ENCODE data around the gene PFKM.

PFKM gene

DNA sequence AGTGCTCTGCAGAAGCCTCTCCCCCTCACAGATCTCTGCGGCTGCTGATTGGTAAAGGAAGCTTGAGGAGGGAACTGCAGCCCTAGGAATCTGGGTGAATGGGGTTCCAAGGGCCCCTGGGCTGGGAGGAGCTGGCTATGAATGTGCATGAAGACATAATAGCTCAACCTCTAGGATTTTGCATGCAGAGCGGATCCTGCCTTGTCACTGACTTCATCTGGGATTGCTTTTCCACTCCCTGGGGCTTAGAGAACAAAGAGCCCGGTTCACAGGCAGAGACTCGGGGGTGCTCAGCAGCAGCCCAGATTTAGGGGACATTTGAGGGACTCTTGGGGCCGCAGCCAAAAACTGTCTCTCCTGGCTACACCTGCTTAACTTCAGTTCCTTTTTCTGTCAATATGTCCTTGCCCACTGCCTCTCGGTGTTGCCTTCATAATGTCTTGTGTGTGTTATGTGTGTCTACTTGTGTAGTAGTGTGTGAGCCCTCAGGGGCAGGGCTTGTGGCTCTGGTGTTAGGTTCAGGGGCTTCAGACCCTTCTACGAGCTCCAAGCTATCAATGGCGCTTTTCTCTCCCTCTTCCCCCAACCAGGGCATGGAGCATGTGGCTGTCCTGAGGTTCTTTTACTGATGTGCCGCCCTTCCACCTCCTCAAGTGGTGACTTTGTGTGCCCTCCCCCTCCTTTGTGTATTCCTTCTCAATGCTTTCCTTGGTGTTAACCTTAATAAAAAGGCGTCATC, 66.2 kb downstream of the PFKM start:
- peak; percentile 4 for DNase-seq (ENCODE audit: low read depth, low spot score)

DNA sequence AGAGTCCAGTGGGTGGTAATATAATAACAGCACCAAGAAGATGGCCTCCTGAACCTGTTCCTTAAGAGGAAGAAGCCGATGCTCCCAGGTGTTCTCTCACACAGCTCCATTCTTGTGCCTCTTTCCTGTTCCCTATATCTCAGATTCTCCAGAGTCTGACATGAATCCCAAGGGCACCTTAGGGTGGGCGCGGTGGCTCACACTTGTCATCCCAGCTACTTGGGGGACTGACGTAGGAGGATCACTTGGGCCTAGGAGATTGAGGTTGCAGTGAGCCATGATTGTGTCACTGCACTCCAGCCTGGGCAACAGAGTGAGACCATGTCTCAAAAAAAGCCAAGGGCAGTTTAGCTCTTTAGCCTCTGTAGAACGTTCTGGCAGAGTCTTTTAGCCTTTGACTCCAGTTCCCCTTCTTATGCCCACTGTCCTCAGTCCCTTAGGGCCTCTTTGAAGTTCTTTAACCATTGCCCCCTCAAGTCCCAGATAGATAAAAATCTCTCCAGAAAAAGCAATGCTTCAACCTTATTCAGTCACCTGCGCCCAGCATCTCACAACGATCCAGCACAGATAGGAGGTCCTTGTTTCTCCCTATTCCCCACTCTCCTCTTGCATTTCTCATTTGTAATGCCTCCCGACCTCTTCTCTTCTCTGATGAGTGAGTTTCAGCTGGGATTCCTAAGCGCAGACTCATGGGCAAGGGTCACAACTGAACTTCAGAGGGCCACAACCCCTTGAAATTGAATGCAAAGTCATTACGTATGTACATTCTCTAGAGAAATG, 68.9 kb downstream of the PFKM start:
- DNase-seq (ENCODE audit: low read depth, low spot score), result no peak

DNA sequence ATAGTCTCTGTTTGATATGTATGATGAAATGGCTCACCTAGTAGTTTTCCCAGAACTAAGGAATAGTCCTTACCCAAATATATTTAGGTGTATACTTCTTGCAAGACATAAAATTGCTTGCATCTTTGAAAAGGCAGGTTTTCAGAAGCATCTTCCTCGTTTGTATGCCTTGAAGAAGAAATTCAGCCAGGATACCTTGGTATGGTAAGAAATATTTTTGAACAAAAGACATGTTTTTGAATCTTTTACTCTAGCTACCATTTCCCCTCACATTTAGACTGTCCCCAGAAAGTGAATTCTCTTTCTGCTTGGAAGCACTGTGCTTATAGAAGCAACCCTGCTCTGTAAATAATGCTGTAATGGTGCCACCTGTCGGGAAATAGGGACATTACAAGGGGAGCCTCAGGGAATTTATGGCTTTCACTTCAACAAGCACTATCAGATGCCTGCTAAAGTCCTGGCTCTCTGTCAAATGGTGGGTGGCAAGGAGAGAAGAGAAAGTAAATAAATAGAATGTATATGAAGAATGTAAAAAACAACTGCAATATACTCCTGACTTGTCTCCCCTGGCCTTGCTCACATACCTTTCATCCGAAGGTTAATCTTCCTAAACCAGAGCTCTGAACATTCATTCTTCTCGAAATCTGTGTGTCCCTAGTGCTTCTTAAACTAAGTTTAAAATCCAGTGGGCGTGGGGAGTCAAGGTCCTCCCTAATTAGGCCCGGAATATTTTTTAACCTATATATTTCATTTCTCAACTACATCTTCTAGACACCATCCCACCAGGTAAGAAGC, 70.4 kb downstream of the PFKM start:
- peak; percentile 82 for DNase-seq (ENCODE audit: low read depth, low spot score)

DNA sequence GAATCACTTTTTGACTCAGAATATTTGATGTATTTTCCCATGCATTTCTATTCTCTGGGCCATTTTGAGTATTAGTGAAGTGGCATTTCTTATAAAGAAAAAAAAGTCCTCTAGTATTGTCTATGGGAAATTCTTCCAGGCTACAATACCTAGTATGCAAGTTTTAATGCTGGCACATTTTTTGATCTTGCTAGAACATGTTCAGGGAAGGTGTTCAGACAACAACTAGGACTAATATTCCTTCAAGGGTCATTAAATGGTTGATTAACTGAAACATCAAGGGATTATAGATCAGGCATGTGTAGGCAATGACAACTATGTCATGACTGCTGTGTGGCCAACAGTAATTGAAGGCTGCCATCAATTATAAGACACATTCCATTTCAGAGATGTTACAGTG, 71.9 kb downstream of the PFKM start:
- no peak for DNase-seq (ENCODE audit: low read depth, low spot score)

DNA sequence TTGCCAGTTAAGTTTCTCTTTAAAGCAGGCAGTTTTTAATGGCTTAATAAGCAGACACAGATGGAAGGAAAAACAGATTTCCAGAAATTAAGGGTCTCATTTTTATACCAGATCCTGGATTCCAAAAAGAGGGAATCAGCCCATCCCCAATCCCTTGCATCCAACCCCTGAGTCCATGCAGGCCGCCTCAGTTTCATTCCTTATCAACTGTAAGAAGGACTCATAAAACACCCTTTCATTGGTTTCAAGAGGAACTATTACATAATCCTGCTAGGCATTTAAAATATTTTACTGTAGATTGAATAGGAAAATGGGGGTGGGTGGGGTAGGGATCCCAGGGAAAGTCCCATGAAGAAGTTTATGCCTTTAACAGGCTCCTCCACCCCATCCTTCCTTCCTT, 73.7 kb downstream of the PFKM start:
- DNase-seq (ENCODE audit: low read depth, low spot score), result no peak

DNA sequence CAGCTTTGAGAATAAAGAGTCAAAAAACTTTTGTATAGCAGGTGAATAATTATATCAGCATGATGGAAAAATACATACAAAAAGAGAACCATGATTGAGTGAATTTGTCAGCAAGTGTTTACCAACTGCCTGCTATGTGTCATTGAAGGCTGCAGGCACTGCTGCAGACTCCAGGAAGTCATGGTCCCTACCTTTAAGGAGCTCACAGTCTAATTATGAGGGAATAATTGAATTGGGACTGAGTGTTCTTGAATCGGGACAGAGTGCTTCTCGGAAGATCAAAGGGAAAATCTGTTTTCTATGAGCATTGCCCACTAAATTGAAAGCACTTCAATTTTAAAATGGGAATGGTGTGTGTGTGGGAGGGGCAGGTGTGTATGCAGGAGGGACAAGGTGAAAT, 74.5 kb downstream of the PFKM start:
- no peak for DNase-seq (ENCODE audit: low read depth, low spot score)

DNA sequence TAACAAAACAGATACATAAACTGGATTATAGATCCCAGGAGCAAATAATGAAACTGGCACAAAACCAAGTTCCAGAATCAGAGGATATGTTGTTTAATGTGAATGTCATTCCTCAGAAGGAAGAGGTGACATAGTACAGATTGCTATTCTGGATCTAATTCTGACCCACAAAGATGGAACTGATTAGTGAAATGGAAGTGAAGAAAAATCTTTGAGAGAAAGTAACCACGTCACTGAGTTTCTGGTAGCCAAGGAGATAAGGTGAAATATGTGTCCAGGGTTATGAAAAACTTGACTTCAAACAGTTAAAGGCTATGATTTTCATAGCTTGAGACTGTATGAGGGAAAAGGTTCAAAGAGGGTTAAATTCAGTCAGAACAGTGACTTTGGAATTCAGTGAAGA, 75.6 kb downstream of the PFKM start:
- no peak for DNase-seq (ENCODE audit: low read depth, low spot score)
